ENCODE measurements around the gene WDR4. TPM values are rescaled to one million over a fixed set of nuclear protein-coding genes. Genes with fewer than 3 reads are reported as not detected.

Gene WDR4
- total and polyA plus RNA-seq, 3 experiments from 2014 or later, result 8.0 to 54.9 (median 53.7) TPM

DNA sequence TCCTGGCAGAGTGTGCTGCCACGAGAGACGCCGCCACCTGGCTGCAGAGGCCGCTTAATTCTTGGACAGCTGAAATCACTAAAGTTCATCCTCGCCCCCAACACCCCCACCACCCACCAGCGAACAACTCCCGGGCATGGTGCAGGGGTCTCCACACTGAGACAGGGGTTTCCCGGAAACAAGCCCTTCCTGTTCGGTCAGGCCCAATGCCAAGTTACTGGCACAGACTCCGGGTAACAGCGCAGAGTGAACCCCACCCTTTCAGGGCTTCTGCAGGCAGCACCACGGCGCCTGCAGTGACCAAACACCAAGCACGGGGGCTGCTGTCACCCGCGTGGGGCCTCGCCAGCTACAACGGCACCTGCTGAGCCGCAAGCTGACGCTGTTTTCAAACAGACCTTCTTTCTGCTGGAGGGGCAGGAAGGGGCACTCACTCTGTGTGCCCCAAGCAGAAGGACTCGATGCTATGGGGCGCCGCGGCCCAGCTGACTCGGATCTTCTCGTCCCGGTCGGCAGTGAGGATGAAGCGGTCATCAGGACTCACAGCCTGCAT is 17.4 kb downstream of the WDR4 start:
- no peak for DNase-seq
- no peaks in the 10 kb centered on the region for H3K9me3 ChIP-seq (ENCODE audit: low read length)
- Mint-ChIP-seq H3K27me3 (no peaks in the 10 kb centered on the region), H3K9me3 (no peaks in the 10 kb centered on the region), H3K4me3 (no peak overlapping the region), H3K27ac (no peak overlapping the region), H3K4me1 (peaks cover 4 to 21% (median 14%) of the 10 kb centered on the region in 3 donors), H3K36me3 (peaks cover 9 to 80% (median 16%) of the 10 kb centered on the region in 3 donors)
- H3K36me3 ChIP-seq (ENCODE audit: insufficient read depth, low read length), result peaks cover 25% of the 10 kb centered on the region
- H3K4me1 ChIP-seq (ENCODE audit: insufficient read depth, low read length), result no peaks in the 10 kb centered on the region
- no peak overlapping the region for H3K27ac ChIP-seq (ENCODE audit: low read depth, low read length)
- ChIA-PET CTCF (interaction anchor here (1.3 kb wide), 1 partner anchor 11 kb away, joined by 3 read pairs; no protein-coding TSS in a partner anchor), POLR2A (no interaction called here)
- no peak overlapping the region for H3K4me3 ChIP-seq (ENCODE audit: low read length)
- H3K27me3 ChIP-seq (ENCODE audit: insufficient read depth, low read length, poor library complexity, severe bottlenecking), result no peaks in the 10 kb centered on the region

DNA sequence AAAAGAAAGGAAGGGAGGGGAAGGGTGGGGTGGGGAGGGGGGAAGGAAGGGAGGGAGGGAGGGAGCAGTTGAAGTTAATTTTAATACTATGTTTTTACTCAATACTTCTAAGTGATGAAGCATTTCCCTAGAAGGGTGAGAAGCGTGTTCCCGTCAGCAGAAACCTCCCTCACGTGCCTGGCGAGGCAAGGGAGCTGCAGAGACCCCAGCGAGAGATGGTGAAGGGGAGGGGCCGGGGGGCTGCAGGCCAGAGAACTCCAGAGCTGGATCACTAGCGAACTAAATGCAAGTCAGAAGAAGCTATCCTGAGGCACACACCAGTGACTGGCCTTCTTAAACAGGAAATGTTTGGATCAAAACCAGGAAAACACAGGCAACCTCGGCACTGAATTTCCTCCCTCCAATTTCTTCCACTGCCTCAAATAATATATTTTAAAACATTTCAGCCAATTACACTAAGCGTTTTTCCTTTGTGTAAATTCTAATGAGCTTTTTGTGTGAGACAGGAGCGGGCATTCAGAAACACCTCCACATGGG is 18.0 kb downstream of the WDR4 start:
- Mint-ChIP-seq H3K27me3 (no peaks in the 10 kb centered on the region), H3K9me3 (no peaks in the 10 kb centered on the region), H3K27ac (no peak overlapping the region), H3K4me3 (no peak overlapping the region), H3K4me1 (peaks cover 4 to 17% (median 17%) of the 10 kb centered on the region in 3 donors), H3K36me3 (peaks cover 9 to 80% (median 19%) of the 10 kb centered on the region in 3 donors)
- peaks cover 30% of the 10 kb centered on the region for H3K36me3 ChIP-seq (ENCODE audit: insufficient read depth, low read length)
- H3K27me3 ChIP-seq (ENCODE audit: insufficient read depth, low read length, poor library complexity, severe bottlenecking), result no peaks in the 10 kb centered on the region
- POLR2A ChIA-PET, result no interaction called here
- no peaks in the 10 kb centered on the region for H3K4me1 ChIP-seq (ENCODE audit: insufficient read depth, low read length)
- H3K4me3 ChIP-seq (ENCODE audit: low read length), result no peak overlapping the region
- no peak for DNase-seq
- CTCF ChIA-PET, result interaction anchor here (1.3 kb wide), 1 partner anchor 11 kb away, joined by 3 read pairs; no protein-coding TSS in a partner anchor
- no peak overlapping the region for H3K27ac ChIP-seq (ENCODE audit: low read depth, low read length)
- no peaks in the 10 kb centered on the region for H3K9me3 ChIP-seq (ENCODE audit: low read length)

DNA sequence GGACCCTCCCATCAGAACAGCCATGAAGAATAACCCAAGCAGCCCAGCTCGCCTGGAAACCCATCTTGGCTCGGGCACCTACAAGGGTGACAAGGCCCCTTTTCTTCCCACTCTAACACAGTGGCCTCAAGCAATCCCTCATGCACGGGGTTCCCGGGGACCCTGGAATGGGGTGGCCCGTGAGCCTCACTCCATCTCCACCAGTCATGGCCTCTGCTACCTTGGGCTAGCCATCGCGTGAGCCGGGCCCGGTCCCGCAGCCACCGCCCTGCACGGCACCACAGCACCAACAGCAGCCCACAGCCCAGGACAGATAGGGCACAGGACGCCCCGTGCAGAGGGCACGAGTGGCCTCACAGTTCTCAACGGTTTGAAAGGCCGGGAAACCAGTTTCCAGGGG is 19.0 kb downstream of the WDR4 start:
- Histone ChIP-seq H3K9me3 (ENCODE audit: low read length) (no peaks in the 10 kb centered on the region), H3K27me3 (ENCODE audit: insufficient read depth, low read length, poor library complexity, severe bottlenecking) (no peaks in the 10 kb centered on the region), H3K27ac (ENCODE audit: low read depth, low read length) (no peak overlapping the region), H3K4me3 (ENCODE audit: low read length) (no peak overlapping the region), H3K4me1 (ENCODE audit: insufficient read depth, low read length) (no peaks in the 10 kb centered on the region), H3K36me3 (ENCODE audit: insufficient read depth, low read length) (peaks cover 41% of the 10 kb centered on the region)
- CTCF ChIA-PET, result no interaction called here
- Mint-ChIP-seq H3K4me3 (no peak overlapping the region), H3K27me3 (no peaks in the 10 kb centered on the region), H3K4me1 (peaks cover 4 to 13% (median 12%) of the 10 kb centered on the region in 3 donors), H3K9me3 (no peaks in the 10 kb centered on the region), H3K27ac (peak overlapping the region in 1 of 8 donors; percentile 47), H3K36me3 (peaks cover 9 to 82% (median 22%) of the 10 kb centered on the region in 3 donors)
- POLR2A ChIA-PET, result no interaction called here
- DNase-seq, result no peak

DNA sequence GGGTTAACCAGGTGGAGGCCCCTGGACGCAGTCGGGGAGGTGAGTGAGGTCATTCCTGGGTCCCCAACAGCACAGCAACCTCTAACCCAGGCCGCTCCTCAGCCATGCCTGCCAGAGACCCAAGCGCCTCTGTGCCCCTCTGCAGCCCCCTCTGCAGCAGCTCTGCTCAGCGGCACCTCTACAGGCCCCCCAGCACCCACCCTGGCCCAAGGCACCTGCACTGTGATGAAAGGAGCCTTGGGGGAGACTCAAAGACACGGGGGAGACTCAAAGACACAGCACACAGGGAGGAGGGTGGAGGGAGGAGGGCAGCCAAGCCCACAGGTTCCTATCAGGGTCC is 19.5 kb downstream of the WDR4 start:
- H3K9me3 ChIP-seq (ENCODE audit: low read length), result no peaks in the 10 kb centered on the region
- peaks cover 1 to 12% (median 8%) of the 10 kb centered on the region in 3 donors for H3K4me1 Mint-ChIP-seq
- no peaks in the 10 kb centered on the region for H3K4me1 ChIP-seq (ENCODE audit: insufficient read depth, low read length)
- H3K9me3 Mint-ChIP-seq, result no peaks in the 10 kb centered on the region
- ChIA-PET POLR2A (no interaction called here), CTCF (no interaction called here)
- no peak overlapping the region for H3K27ac Mint-ChIP-seq
- peaks cover 9 to 82% (median 22%) of the 10 kb centered on the region in 3 donors for H3K36me3 Mint-ChIP-seq
- H3K27me3 Mint-ChIP-seq, result no peaks in the 10 kb centered on the region
- no peak for DNase-seq
- H3K4me3 ChIP-seq (ENCODE audit: low read length), result no peak overlapping the region
- no peak overlapping the region for H3K4me3 Mint-ChIP-seq
- no peak overlapping the region for H3K27ac ChIP-seq (ENCODE audit: low read depth, low read length)
- no peaks in the 10 kb centered on the region for H3K27me3 ChIP-seq (ENCODE audit: insufficient read depth, low read length, poor library complexity, severe bottlenecking)
- H3K36me3 ChIP-seq (ENCODE audit: insufficient read depth, low read length), result peaks cover 43% of the 10 kb centered on the region

DNA sequence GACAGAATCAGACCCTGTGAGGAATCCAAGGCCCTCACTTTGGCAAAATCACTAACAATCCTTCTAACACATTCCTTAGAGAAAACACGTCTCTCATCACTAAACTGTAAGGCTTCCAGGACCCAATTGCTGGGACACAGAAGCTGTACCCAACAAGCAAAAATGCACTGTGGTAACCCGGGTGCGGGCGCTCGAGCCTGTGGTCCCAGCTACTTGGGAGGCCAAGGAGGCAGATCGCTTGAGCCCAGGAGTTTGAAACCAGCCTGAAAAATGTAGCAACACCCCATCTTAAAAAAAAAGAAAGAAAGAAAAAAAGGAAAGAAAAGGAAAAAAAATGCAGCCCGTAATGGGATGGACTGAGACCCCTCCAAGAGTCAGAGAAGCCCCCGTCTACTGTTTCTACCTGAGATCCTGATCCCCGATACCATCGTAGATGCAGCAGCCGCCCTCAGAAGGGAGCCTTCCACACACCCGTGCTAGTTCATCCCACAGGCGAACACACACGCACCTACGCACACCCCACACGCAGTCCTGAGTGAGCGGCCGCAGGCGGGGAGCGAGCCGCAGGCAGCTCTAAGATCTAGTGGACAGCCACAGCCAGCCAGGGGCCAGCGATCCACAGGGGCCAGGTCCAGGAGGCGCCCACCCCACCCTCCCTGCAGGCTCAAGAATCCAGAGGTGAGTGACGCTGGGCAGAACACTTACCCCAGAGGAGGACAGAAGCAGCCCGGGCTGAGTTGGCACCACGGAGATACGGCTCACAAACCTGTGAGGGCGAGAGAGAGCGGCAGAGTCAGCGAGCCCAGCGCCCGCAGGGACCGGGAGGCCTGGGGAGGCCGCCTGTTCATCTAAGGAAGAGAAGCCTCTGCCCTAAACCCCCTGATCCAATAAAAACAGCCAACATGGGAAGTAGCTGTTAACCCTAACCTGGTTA is 20.1 kb downstream of the WDR4 start:
- POLR2A ChIA-PET, result no interaction called here

DNA sequence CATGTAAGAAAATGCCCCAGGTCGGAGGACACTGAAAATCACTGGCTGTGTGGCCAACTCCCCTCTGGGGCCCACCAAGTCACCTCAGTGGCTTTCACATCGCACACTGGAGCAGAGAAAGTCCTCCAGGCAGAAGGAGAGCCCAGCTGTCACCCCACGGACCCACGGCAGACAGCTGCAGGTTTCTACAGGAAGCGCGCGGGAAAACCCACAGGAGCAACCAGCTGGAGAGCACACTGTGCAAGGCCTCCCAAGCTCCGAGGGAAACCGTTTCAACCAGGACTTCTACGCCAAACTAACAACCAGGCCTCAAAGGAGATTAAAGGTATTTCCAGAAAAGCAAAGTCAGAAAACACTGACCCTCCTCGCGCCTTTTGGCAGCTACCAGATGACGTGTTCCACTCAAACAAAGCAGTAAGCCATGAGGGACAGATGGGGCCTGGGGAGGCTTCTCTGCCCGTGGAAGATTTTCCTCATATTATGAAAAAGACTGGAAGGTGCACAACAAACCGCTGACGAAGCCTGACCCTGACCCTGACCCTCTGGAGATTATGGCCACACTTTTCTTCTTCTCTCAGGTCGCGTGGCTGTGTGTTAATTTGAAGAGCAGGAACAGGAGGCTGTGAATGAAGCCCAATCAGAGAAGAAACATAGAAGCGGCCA is 21.0 kb downstream of the WDR4 start:
- ChIA-PET POLR2A (no interaction called here), CTCF (no interaction called here)
- no peaks in the 10 kb centered on the region for H3K9me3 ChIP-seq (ENCODE audit: low read length)

More for the DNA sequence above, 20.1 kb downstream of the WDR4 start:
- Mint-ChIP-seq H3K36me3 (peaks cover 9 to 82% (median 25%) of the 10 kb centered on the region in 3 donors), H3K27me3 (no peaks in the 10 kb centered on the region), H3K27ac (peak overlapping the region in 1 of 8 donors; percentile 42), H3K4me3 (no peak overlapping the region), H3K9me3 (no peaks in the 10 kb centered on the region), H3K4me1 (peaks cover 0 to 7% (median 3%) of the 10 kb centered on the region in 3 donors)
- CTCF ChIA-PET, result no interaction called here
- Histone ChIP-seq H3K27me3 (ENCODE audit: insufficient read depth, low read length, poor library complexity, severe bottlenecking) (no peaks in the 10 kb centered on the region), H3K27ac (ENCODE audit: low read depth, low read length) (no peak overlapping the region), H3K4me1 (ENCODE audit: insufficient read depth, low read length) (no peaks in the 10 kb centered on the region), H3K36me3 (ENCODE audit: insufficient read depth, low read length) (peaks cover 49% of the 10 kb centered on the region), H3K9me3 (ENCODE audit: low read length) (no peaks in the 10 kb centered on the region), H3K4me3 (ENCODE audit: low read length) (no peak overlapping the region)
- DNase-seq, result no peak

DNA sequence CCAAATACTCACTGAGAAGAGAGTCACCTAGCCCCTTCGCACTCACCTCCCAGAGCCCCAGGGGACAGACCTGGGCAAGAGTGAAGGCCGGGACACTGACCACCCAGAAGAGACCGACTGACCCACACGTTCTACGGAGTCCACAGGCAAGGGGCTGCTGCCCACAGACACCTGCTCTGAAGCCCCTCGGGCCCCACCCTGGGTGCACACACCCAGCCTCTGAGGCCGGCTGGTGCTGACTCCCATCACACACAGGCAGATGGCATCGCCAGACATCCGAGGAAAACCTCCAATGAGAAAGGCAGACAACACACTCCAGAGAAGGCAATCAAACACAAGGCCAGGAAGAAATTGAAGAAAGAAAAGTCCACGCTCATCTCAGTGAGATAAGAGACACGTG is 22.1 kb downstream of the WDR4 start:
- ChIA-PET CTCF (no interaction called here), POLR2A (no interaction called here)
- H3K9me3 Mint-ChIP-seq, result no peaks in the 10 kb centered on the region
- no peaks in the 10 kb centered on the region for H3K27me3 ChIP-seq (ENCODE audit: insufficient read depth, low read length, poor library complexity, severe bottlenecking)
- H3K27me3 Mint-ChIP-seq, result no peaks in the 10 kb centered on the region
- no peaks in the 10 kb centered on the region for H3K9me3 ChIP-seq (ENCODE audit: low read length)
- peaks cover 47% of the 10 kb centered on the region for H3K36me3 ChIP-seq (ENCODE audit: insufficient read depth, low read length)
- H3K4me3 ChIP-seq (ENCODE audit: low read length), result no peak overlapping the region
- DNase-seq, result no peak
- no peak overlapping the region for H3K4me3 Mint-ChIP-seq
- H3K36me3 Mint-ChIP-seq, result peaks cover 5 to 81% (median 21%) of the 10 kb centered on the region in 3 donors
- no peaks in the 10 kb centered on the region for H3K4me1 ChIP-seq (ENCODE audit: insufficient read depth, low read length)
- H3K27ac ChIP-seq (ENCODE audit: low read depth, low read length), result no peak overlapping the region
- peaks cover 0 to 5% (median 0%) of the 10 kb centered on the region in 3 donors for H3K4me1 Mint-ChIP-seq
- H3K27ac Mint-ChIP-seq, result no peak overlapping the region

More for the DNA sequence above, 21.0 kb downstream of the WDR4 start:
- Mint-ChIP-seq H3K27ac (peak overlapping the region in 4 of 8 donors; percentile 42 to 54 (median 52)), H3K4me3 (no peak overlapping the region), H3K4me1 (peaks cover 0 to 7% (median 3%) of the 10 kb centered on the region in 3 donors), H3K27me3 (no peaks in the 10 kb centered on the region), H3K9me3 (no peaks in the 10 kb centered on the region), H3K36me3 (peaks cover 8 to 84% (median 24%) of the 10 kb centered on the region in 3 donors)
- Histone ChIP-seq H3K27me3 (ENCODE audit: insufficient read depth, low read length, poor library complexity, severe bottlenecking) (no peaks in the 10 kb centered on the region), H3K27ac (ENCODE audit: low read depth, low read length) (no peak overlapping the region), H3K36me3 (ENCODE audit: insufficient read depth, low read length) (peaks cover 51% of the 10 kb centered on the region), H3K4me3 (ENCODE audit: low read length) (no peak overlapping the region), H3K4me1 (ENCODE audit: insufficient read depth, low read length) (no peaks in the 10 kb centered on the region)
- no peak for DNase-seq

DNA sequence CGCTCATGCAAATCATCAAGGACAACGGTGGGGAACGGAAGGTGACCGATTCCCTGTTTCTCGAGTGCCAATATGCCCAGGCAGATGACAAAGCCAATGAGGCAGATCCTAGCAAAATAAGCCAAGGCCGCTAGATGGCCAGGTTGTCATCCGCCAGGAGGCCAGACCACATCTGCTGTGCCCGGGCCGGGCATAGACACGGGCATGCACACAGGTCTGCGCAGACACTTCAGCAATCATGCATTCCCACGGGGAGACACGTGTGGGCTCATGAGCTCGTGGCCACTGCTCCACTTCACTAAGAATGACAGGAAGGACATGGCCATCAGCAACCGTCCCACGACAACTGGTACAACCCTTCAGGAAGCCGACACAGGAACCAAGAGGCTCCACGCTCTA is 23.4 kb downstream of the WDR4 start:
- H3K27ac ChIP-seq (ENCODE audit: low read depth, low read length), result no peak overlapping the region
- ChIA-PET CTCF (no interaction called here), POLR2A (no interaction called here)
- no peaks in the 10 kb centered on the region for H3K4me1 ChIP-seq (ENCODE audit: insufficient read depth, low read length)
- peaks cover 0 to 5% (median 0%) of the 10 kb centered on the region in 3 donors for H3K4me1 Mint-ChIP-seq
- no peaks in the 10 kb centered on the region for H3K9me3 Mint-ChIP-seq
- peaks cover 45% of the 10 kb centered on the region for H3K36me3 ChIP-seq (ENCODE audit: insufficient read depth, low read length)
- H3K4me3 ChIP-seq (ENCODE audit: low read length), result no peak overlapping the region
- no peak overlapping the region for H3K27ac Mint-ChIP-seq
- no peak for DNase-seq
- H3K9me3 ChIP-seq (ENCODE audit: low read length), result no peaks in the 10 kb centered on the region
- H3K27me3 Mint-ChIP-seq, result no peaks in the 10 kb centered on the region
- H3K4me3 Mint-ChIP-seq, result no peak overlapping the region
- peaks cover 5 to 89% (median 21%) of the 10 kb centered on the region in 3 donors for H3K36me3 Mint-ChIP-seq
- no peaks in the 10 kb centered on the region for H3K27me3 ChIP-seq (ENCODE audit: insufficient read depth, low read length, poor library complexity, severe bottlenecking)

Measured in CD8-positive, alpha-beta memory T cell (primary cell).